ENCODE measurements around the gene ZNF565. TPM values are rescaled to one million over a fixed set of nuclear protein-coding genes. Genes with fewer than 3 reads are reported as not detected.
A peak's percentile ranks its signal among the peaks of the same experiment; 100 is the strongest.

ZNF565 gene
- total and polyA plus RNA-seq, 10 of the 15 experiments (the other 5 are each of a cell fraction or from before 2014, with no cell fraction given): 0.72 to 2.2 (median 1.8) TPM

DNA sequence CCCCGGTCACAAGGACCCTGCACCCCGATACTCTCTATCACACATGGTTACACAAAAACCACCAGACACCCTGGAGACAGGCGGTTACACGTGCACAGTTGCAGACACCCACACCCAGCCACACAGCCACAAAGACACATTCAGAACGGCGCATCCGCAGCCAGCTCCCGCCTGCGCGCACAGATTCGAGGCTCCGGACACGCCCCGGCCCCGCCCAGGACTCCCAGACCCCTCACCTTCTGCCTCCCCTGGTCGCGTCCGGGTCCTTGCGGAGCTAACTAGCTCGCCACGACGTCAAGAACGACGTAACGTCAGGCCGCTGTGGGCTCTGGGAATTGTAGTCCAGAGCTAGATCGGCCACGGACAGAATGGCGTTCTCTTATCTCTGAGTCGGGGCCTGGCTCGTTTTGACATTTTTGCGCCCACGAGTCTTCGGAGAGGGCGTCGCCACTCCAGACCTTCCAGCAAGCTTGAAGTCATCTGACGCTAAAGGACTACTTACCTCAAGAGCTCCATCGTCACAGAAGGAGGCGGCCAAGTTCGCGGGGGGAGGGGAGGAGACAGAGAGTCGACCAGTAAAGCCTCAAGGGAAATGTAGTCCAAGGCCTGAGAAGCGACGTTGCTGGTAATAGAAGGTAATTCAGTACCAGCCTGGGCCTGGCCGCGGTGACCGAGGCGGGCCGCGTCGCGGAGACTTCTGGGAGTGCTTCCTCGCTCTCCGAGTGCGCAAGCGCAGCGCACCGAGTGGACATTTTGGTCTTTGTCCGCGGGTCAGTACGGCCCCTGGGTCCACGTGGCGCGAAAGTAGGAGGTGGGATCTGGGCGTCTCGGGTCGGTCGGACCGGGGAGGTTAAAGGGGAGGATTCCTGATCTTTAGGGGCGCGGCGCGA, at the start of gene ZNF565, which contains the start of gene ZNF146 (continued):
- TF ChIP-seq, protein P1, sequence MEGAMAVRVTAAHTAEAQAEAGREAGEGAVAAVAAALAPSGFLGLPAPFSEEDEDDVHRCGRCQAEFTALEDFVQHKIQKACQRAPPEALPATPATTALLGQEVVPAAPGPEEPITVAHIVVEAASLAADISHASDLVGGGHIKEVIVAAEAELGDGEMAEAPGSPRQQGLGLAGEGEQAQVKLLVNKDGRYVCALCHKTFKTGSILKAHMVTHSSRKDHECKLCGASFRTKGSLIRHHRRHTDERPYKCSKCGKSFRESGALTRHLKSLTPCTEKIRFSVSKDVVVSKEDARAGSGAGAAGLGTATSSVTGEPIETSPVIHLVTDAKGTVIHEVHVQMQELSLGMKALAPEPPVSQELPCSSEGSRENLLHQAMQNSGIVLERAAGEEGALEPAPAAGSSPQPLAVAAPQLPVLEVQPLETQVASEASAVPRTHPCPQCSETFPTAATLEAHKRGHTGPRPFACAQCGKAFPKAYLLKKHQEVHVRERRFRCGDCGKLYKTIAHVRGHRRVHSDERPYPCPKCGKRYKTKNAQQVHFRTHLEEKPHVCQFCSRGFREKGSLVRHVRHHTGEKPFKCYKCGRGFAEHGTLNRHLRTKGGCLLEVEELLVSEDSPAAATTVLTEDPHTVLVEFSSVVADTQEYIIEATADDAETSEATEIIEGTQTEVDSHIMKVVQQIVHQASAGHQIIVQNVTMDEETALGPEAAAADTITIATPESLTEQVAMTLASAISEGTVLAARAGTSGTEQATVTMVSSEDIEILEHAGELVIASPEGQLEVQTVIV (IDR thresholded peaks at IDR 0.05; ENCODE audit: borderline replicate concordance, partially characterized antibody): no peak
- no peak for TF ChIP-seq NFYA (IDR thresholded peaks at IDR 0.05; ENCODE audit: borderline replicate concordance, low read depth, low read length)
- TF ChIP-seq KAT2A (conservative IDR thresholded peaks at IDR 0.05; ENCODE audit: control insufficient read depth, low read depth, low read length): no peak
- TF ChIP-seq NRF1 (conservative IDR thresholded peaks at IDR 0.05; ENCODE audit: low read depth, low read length): peak; percentile 79
- peak; percentile 40; the same call in 1 of the 2 replicates for TF ChIP-seq GATAD2B (conservative IDR thresholded peaks at IDR 0.05; ENCODE audit: low read depth)
- no peak for TF ChIP-seq SMARCA5 (IDR thresholded peaks at IDR 0.05)
- TF ChIP-seq CBX5 (IDR thresholded peaks at IDR 0.05; ENCODE audit: low read depth): 0 out of 2 replicates have a peak, but pooled peaks have one; percentile 37
- TF ChIP-seq EED (IDR thresholded peaks at IDR 0.05; ENCODE audit: low read depth): 0 out of 2 replicates have a peak, but pooled peaks have one; percentile 11
- TF ChIP-seq RFX5 (IDR thresholded peaks at IDR 0.05; ENCODE audit: low read depth, low read length): peak; percentile 4; the same call in 1 of the 2 replicates
- TF ChIP-seq ZNF207 (IDR thresholded peaks at IDR 0.05; ENCODE audit: borderline replicate concordance): peak; percentile 89; the same call in 1 of the 2 replicates
- peak; percentile 71 for TF ChIP-seq NR2C1 (IDR thresholded peaks at IDR 0.05)
- no peak for TF ChIP-seq WRNIP1 (IDR thresholded peaks at IDR 0.05; ENCODE audit: borderline replicate concordance, low read depth, low read length)
- TF ChIP-seq CBFB (IDR thresholded peaks at IDR 0.05; ENCODE audit: low read depth): peak; percentile 71
- TF ChIP-seq HDGF (IDR thresholded peaks at IDR 0.05): peak; percentile 37; the same call in 1 of the 2 replicates
- TF ChIP-seq TARDBP (IDR thresholded peaks at IDR 0.05; ENCODE audit: borderline replicate concordance): peak; percentile 77
- no peak for TF ChIP-seq SUPT20H (IDR thresholded peaks at IDR 0.05; ENCODE audit: borderline replicate concordance, control insufficient read depth, low read depth, low read length)
- TF ChIP-seq EGR1 (IDR thresholded peaks at IDR 0.05; ENCODE audit: borderline replicate concordance in 1 of 2, low read depth in 2 of 2, low read length in 2 of 2): peak; percentile 28 to 98; a peak in 2 of 3 replicates
- TF ChIP-seq, protein P2, sequence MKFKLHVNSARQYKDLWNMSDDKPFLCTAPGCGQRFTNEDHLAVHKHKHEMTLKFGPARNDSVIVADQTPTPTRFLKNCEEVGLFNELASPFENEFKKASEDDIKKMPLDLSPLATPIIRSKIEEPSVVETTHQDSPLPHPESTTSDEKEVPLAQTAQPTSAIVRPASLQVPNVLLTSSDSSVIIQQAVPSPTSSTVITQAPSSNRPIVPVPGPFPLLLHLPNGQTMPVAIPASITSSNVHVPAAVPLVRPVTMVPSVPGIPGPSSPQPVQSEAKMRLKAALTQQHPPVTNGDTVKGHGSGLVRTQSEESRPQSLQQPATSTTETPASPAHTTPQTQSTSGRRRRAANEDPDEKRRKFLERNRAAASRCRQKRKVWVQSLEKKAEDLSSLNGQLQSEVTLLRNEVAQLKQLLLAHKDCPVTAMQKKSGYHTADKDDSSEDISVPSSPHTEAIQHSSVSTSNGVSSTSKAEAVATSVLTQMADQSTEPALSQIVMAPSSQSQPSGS (IDR thresholded peaks at IDR 0.05; ENCODE audit: low read length): no peak
- no peak; the same call in 1 of the 2 replicates for TF ChIP-seq PML (IDR thresholded peaks at IDR 0.05; ENCODE audit: low read length)
- TF ChIP-seq, protein P3, sequence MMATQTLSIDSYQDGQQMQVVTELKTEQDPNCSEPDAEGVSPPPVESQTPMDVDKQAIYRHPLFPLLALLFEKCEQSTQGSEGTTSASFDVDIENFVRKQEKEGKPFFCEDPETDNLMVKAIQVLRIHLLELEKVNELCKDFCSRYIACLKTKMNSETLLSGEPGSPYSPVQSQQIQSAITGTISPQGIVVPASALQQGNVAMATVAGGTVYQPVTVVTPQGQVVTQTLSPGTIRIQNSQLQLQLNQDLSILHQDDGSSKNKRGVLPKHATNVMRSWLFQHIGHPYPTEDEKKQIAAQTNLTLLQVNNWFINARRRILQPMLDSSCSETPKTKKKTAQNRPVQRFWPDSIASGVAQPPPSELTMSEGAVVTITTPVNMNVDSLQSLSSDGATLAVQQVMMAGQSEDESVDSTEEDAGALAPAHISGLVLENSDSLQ (IDR thresholded peaks at IDR 0.05): peak; percentile 69
- TF ChIP-seq, protein P4, sequence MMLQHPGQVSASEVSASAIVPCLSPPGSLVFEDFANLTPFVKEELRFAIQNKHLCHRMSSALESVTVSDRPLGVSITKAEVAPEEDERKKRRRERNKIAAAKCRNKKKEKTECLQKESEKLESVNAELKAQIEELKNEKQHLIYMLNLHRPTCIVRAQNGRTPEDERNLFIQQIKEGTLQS (IDR thresholded peaks at IDR 0.05; ENCODE audit: borderline replicate concordance, extremely low read depth, low read depth, low read length): 0 out of 2 replicates have a peak, but pooled peaks have one; percentile 6
- TF ChIP-seq, protein P5, sequence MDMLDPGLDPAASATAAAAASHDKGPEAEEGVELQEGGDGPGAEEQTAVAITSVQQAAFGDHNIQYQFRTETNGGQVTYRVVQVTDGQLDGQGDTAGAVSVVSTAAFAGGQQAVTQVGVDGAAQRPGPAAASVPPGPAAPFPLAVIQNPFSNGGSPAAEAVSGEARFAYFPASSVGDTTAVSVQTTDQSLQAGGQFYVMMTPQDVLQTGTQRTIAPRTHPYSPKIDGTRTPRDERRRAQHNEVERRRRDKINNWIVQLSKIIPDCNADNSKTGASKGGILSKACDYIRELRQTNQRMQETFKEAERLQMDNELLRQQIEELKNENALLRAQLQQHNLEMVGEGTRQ (IDR thresholded peaks at IDR 0.05; ENCODE audit: borderline replicate concordance, low read depth, low read length): no peak; the same call in 1 of the 2 replicates
- no peak for TF ChIP-seq CHD1 (IDR thresholded peaks at IDR 0.05; ENCODE audit: low read depth, low read length)
